Suppressor macrophage treated with lipopolysaccharide for 4 hours (primary cell): ENCODE measurements around the gene GH2.
A peak's percentile ranks its signal among the peaks of the same experiment; 100 is the strongest.
"Not testable (repeated sequence)": the region's sequence is repeated elsewhere in the genome, so short reads cannot be mapped to it uniquely, and the experiment has no call there.

Source experiments
- DNase-seq: peaks from one replicate; pipeline ENCODE4 v3.0.0-alpha.2; 2020

Gene GH2

GRCh38 chr17:63881935-63882601 is at the start of gene GH2:
Gene GH2 (minus strand): TSS chr17:63881944. CDS start chr17:63881801, 143 bp downstream.
- peak; percentile 58 for DNase-seq

DNA sequence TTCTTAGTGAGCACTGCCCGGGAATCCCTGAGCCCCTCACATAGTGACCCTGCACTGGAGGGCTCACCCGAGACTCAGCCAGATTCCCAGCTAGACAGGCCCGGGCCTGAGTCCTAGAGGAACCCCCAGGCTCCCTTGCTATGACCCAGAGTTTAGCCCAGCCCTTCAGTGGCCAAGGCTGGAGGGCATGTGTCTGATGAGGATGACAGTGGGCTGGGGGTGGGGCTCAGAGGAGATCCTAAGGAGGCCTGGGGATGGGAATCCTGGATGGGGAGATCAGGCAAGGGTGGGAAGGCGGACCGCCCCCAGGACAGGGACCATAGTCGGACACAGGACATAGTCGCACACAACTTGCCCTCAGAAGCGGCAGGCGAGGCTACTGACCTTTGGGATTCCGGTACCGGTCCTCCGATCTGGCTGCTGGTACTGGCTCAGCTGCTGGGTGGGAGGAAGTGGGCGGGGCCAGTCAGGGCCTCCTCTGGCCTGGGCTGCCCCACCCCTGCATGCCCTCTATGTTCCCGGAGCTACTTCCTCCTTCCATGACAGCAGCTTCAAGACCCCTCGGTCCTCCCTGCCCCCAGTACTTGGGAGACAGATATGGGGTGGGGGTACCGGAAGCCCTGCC is 49.3 kb upstream of the GH2 start:
- DNase-seq: peak; percentile 67

DNA sequence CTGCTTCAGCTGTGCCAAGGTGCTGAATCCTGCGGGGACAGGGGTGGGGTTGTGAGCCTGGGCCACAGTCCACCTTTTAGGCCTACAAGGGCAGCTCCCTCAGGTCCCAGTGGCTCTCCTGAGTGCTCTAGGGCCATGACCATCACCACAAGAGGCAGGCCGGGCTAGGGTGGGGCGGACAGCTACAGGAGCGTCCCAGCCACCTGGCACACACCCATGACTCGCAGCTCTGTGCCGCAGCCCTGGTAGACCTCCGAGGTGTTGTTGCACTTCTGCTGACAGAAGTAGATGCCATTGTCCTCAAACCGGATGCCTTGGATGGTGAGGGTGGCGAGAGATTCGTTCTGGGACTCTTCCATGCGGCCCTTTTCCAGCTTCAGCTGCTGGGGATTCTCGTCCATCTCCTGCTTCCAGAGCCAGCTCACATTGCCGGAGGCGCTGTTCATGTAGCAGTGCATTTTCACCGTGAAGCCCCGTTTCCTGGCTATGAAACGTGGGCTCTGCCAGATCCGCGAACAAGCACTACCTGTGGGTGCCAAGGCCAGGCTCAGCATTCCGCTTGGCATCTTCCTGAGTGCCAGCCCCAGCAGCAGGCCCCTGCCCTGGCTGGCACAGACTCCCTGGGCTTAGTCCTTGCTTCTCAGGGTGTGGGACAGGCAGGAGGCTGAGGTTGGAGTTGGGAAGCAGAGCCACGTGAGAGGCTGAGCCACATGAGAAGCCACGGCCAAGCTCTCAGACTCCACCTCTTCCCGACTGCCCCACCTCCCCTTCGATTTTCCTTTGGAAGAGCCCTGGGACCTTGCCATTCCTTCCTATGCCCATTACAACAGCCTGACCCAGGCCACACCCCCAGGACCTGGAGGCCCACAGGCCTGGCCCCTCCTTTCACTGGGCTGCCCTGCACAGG is 48.4 kb upstream of the GH2 start:
- DNase-seq: no peak

DNA sequence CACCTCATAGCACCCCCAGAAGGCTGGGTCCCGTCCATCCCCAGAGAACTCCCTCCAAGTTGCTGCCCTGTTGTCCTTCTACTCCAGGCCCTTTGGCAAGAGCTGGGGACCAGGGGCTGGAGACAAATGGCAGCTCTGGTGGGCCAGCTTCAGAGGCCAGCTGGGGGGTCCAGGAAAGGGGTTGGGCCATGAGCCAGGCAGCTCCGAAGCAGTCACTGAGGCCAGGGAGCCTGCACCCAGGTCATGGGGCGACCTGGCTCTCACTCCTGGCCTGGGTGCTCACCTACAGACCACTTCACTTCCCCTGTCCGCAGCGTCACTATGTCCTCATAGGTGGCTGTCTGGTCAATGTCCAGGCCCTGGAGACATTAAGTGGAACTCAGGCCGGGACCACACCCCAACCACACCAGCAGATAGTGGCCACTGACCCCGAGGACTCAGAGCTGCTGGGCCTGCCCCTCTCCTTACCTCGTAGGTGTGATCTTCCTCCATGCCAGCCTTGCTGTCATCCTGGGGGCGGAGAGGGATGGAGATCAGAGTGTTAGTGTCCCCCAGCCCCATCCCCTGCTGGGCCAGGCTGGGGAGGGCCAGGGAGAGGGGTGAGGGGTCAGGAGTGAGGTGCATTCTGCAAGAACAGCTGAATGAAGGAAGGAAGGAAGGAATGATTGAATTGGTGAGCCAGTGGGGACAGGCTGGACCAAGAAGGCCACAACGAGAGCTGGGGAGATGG is 47.4 kb upstream of the GH2 start:
- DNase-seq: no peak

DNA sequence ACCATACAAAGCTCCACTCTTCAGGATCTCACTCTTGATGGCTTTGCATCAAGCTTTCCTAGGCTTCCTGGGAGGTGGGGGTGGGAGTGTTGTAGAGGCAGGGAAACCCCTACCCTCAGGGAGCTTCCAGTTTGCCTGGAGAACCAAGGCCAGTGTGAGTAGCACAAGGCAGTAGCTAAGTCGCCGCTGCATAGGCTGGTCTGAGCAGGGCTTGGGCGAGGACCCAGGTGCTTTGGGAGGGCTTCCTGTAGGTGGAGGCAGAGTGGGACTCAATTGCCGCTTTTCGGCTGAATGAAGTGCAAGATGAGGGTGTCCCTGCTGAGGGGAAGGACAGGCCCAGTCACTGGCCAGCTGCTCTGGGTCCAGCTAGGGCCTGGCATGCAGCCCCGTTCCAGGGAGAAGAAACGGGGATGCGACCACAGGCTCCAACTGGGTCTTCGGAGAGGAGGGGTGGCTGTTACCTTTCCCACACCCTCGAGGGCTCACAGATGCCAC is 46.5 kb upstream of the GH2 start:
- DNase-seq: no peak

- no peak for DNase-seq
These were observed 45.9 kb upstream of the GH2 start for GRCh38 chr17:63927464-63928171.

GRCh38 chr17:63926164-63926563 is 44.4 kb upstream of the GH2 start:
- no peak for DNase-seq

- DNase-seq: no peak
These were observed 43.9 kb upstream of the GH2 start for GRCh38 chr17:63925615-63926014.

GRCh38 chr17:63922402-63922801 is 40.7 kb upstream of the GH2 start:
- not testable (repeated sequence) for DNase-seq

GRCh38 chr17:63920779-63921178 is 39.0 kb upstream of the GH2 start:
- DNase-seq: not testable (repeated sequence)

- DNase-seq: not testable (repeated sequence)
These were observed 38.3 kb upstream of the GH2 start for GRCh38 chr17:63920050-63920449.

- peak; percentile 72 for DNase-seq
These were observed 37.6 kb upstream of the GH2 start for GRCh38 chr17:63919311-63919723.

DNA sequence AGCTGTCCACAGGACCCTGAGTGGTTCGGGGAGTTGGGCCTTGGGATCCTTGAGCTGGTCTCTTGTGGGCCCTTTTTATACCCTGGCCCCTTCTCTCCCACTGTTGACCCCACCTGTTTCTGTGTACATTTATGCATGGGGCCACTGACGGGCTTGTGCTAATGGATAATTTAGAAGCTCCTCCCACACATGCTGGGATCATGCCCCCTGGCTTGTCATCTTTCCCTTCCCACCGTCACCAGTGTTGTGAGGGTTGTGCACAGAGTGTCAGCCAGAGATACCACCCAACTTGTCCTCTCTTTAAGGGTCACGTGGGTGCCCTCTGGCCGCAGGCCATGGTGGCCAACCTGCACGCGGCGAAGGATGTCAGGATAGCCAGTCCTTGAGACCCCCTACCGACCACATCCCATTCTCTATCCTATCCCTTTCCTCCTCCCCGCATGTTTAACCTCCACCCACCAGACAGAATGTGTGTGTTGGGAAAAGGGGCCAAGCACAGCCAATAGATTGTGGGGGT is 37.1 kb upstream of the GH2 start, which contains the start of gene GH1:
GH1 (minus strand) TSS at position 51 of the 517 bp plus-strand sequence. CDS start 63 bp downstream, outside the sequence.
- not testable (repeated sequence) for DNase-seq

DNA sequence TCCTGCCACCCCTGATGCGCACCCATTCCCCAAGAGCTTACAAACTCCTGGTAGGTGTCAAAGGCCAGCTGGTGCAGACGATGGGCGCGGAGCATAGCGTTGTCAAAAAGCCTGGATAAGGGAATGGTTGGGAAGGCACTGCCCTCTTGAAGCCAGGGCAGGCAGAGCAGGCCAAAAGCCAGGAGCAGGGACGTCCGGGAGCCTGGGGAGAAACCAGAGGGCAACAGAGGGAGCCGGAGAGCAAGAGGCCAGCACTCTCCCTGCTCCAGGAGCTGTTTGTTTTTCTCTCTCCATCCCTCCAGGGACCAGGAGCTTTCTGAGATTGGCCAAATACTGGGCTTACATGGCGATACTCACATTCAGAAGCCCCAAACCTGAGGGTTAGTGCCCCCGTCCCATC is 36.6 kb upstream of the GH2 start:
- no peak for DNase-seq

DNA sequence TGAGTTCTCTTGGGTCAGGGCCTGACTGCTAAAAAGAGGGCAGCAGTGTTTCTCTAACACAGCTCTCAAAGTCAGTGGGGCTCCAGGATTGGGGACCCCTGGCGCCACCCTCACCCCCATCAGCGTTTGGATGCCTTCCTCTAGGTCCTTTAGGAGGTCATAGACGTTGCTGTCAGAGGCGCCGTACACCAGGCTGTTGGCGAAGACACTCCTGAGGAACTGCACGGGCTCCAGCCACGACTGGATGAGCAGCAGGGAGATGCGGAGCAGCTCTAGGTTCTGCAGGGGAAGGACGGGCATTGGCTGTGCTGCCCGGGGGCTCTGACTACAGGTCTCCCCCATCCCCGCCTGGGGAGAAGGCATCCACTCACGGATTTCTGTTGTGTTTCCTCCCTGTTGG is 35.9 kb upstream of the GH2 start:
- DNase-seq: no peak

GRCh38 chr17:63917206-63917605 is 35.5 kb upstream of the GH2 start:
- not testable (repeated sequence) for DNase-seq

DNA sequence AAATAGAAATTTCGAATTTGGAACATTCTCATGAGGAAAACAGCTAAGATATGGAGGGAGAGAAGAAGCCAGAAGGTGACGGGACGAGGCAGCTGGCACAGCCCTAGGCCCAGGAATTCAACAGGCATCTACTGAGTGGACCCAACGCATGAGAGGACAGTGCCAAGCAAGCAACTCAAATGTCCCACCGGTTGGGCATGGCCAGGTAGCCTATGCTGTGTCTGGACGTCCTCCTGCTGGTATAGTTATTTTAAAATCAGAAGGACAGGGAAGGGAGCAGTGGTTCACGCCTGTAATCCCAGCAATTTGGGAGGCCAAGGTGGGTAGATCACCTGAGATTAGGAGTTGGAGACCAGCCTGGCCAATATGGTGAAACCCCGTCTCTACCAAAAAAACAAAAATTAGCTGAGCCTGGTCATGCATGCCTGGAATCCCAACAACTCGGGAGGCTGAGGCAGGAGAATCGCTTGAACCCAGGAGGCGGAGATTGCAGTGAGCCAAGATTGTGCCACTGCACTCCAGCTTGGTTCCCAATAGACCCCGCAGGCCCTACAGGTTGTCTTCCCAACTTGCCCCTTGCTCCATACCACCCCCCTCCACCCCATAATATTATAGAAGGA is 34.9 kb upstream of the GH2 start:
- DNase-seq: no peak

DNA sequence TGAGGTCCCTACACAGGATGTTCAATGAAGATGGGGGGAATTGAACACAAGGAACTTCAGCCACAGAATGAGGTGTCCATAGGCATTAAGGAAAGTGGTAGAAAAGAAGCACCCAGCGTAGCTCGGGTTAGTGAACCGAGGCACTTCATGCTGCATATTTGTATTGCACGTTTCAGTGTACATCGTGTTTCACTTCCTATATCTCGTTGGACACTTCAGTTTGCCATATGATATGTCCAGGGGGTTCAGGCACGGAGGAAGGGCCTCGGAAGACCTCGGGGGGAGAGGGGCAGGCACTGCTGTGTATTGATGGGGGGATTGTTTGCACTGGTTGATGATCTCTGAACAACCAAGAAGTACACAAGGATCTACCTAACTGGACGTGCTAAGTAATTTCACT is 34.0 kb upstream of the GH2 start:
- not testable (repeated sequence) for DNase-seq

DNA sequence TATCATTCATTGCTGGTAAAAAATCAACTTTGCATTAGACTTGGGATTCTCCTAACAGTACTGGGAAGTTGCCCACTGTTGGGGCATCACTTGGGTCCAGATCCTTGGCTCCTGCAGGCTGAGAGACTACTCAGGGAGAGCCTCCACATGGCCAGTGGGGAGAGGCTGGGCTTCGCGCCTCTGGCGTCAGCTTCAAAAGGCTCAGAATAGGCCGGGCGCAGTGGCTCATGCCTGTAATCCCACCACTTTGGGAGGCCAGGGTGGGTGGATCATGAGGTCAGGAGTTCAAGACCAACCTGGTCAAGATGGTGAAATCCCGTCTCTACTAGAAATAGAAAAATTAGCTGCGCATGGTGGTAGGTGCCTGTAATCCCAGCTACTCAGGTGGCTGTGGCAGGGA is 32.7 kb upstream of the GH2 start:
- DNase-seq: no peak

DNA sequence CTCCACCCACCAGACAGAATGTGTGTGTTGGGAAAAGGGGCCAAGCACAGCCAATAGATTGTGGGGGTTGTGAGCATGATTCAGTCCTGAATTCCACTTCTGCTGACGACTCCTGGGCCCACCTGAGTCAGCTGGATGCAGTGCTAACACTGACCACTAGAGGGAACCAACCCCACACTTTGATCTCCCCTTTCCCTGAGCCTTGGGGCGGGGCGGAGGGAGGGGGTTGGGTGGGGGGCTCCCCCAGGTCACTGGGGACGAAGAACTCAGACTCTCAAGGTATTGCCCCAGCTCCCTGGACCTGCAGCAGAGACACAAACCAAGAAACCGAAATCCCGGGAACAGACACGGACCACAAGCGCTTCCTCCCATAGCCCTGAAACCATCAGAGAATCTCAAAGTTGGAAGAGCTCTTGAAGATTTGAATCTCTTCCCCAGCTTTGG is 29.9 kb upstream of the GH2 start:
- DNase-seq: peak; percentile 44

DNA sequence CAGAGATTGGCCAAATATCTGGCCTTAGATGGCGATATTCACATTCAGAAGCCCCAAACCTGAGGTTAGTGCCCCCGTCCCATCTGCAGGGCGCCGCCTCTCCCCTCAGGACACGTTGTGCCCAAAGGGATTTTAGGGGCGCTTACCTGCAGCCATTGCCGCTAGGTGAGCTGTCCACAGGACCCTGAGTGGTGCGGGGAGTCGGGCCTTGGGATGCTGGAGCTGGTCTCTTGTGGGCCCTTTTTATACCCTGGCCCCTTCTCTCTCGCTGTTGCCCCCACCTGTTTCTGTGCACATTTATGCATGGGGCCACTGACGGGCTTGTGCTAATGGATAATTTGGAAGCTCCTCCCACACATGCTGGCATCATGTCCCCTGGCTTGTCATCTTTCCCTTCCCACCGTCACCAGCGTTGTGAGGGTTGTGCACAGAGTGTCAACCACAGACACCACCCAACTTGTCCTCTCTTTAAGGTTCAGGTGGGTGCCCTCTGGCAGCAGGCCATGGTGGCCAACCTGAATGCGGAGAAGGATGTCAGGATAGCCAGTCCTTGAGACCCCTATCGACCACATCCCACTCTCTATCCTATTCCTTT is 29.4 kb upstream of the GH2 start, which contains the start of gene CSHL1:
CSHL1 (minus strand) TSS at position 218 of the 595 bp plus-strand sequence; CDS start at position 156, 62 bp downstream.
- DNase-seq: no peak
